ENCODE results near the gene ANO5.
"Not testable (repeated sequence)": the region's sequence is repeated elsewhere in the genome, so short reads cannot be mapped to it uniquely, and the experiment has no call there.

Gene ANO5

DNA sequence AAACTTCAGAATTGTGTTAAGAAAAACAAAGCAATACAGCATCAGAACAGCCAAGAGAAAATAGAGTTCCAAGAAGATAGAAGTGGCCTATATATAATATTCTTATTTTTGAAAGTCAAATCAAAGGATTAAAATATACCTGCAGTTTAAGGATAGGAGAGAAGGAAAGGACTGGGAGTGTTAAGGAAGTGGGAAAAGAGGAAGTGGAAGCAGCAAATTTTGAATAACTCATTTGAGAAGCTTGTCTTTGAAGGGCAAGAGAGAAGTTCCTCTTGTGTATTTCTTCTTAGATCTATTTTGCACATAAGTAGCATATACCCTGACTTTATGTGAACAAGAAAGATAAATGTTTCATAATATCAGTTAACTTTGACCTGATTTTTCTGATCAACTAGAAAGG is 82.7 kb downstream of the ANO5 start:
- peaks cover 6% of the 10 kb centered on the region for H3K4me1 Mint-ChIP-seq
- no peaks in the 10 kb centered on the region for H3K9me3 Mint-ChIP-seq
- no peaks in the 10 kb centered on the region for H3K27me3 Mint-ChIP-seq (ENCODE audit: low read depth)
- TF ChIP-seq, protein P1, sequence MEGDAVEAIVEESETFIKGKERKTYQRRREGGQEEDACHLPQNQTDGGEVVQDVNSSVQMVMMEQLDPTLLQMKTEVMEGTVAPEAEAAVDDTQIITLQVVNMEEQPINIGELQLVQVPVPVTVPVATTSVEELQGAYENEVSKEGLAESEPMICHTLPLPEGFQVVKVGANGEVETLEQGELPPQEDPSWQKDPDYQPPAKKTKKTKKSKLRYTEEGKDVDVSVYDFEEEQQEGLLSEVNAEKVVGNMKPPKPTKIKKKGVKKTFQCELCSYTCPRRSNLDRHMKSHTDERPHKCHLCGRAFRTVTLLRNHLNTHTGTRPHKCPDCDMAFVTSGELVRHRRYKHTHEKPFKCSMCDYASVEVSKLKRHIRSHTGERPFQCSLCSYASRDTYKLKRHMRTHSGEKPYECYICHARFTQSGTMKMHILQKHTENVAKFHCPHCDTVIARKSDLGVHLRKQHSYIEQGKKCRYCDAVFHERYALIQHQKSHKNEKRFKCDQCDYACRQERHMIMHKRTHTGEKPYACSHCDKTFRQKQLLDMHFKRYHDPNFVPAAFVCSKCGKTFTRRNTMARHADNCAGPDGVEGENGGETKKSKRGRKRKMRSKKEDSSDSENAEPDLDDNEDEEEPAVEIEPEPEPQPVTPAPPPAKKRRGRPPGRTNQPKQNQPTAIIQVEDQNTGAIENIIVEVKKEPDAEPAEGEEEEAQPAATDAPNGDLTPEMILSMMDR (IDR thresholded peaks at IDR 0.05; ENCODE audit: unreplicated experiment in 3 of 3): no peak
- no peaks in the 10 kb centered on the region for H3K36me3 Mint-ChIP-seq (ENCODE audit: low read depth)
- no peak overlapping the region for H3K27ac Mint-ChIP-seq
- no peak overlapping the region for H3K4me3 Mint-ChIP-seq

DNA sequence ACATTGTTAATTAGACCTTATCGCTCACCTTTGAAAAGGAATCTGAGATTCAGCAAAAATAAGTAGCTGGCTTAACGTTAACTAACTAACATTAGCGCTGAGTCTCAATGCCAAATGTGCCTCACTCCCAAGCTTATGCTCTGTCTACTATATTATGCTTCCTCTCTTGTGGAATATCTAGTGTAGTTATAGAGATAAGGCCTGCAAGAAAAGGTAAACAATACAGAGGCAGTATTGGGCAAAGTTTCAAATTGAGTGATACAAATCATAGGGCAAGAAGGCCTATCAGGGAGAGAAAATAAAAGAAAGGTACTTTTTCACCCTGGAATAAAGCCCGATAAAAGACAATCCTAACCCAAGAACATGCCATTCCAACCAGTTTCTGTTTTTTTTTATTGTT is 83.7 kb downstream of the ANO5 start:
- H3K27ac Mint-ChIP-seq: no peak overlapping the region
- H3K4me1 Mint-ChIP-seq: peaks cover 6% of the 10 kb centered on the region
- H3K9me3 Mint-ChIP-seq: no peaks in the 10 kb centered on the region
- TF ChIP-seq, protein P1 (IDR thresholded peaks at IDR 0.05; ENCODE audit: unreplicated experiment in 3 of 3): no peak
- H3K4me3 Mint-ChIP-seq: no peak overlapping the region
- H3K27me3 Mint-ChIP-seq (ENCODE audit: low read depth): no peaks in the 10 kb centered on the region
- H3K36me3 Mint-ChIP-seq (ENCODE audit: low read depth): no peaks in the 10 kb centered on the region

DNA sequence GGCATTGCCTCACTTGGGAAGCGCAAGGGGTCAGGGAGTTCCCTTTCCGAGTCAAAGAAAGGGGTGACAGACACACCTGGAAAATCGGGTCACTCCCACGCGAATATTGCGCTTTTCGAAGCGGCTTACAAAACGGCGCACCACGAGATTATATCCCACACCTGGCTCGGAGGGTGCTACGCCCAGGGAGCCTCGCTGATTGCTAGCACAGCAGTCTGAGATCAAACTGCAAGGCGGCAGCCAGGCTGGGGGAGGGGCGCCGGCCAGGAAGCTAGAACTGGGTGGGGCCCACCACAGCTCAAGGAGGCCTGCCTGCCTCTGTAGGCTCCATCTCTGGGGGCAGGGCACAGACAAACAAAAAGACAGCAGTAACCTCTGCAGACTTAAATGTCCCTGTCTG is 92.1 kb downstream of the ANO5 start:
- H3K9me3 Mint-ChIP-seq; H3K27ac Mint-ChIP-seq; H3K36me3 Mint-ChIP-seq (ENCODE audit: low read depth); H3K4me1 Mint-ChIP-seq; H3K27me3 Mint-ChIP-seq (ENCODE audit: low read depth); H3K4me3 Mint-ChIP-seq: not testable (repeated sequence)

DNA sequence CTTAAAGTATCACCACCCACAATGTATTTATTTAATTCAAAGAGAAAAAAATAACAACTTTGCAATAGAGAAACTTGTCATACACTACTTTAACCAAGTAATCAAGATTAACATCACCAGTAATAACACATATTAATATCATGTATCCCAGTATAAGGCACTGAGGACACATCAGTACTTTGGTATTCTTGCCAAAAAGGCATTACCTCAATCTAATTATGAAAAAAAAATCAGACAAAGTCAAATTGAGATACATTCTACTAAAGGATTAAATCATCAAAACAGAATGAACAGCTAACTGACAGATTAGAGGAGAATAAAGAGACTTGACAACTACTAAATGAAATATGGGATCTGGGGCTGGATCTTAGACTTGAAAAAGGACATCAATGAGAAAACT is 109.5 kb downstream of the ANO5 start:
- Mint-ChIP-seq H3K27ac (no peak overlapping the region), H3K4me1 (no peaks in the 10 kb centered on the region), H3K36me3 (ENCODE audit: low read depth) (no peaks in the 10 kb centered on the region), H3K4me3 (no peak overlapping the region), H3K27me3 (ENCODE audit: low read depth) (no peaks in the 10 kb centered on the region), H3K9me3 (no peaks in the 10 kb centered on the region)
- TF ChIP-seq, protein P1 (IDR thresholded peaks at IDR 0.05; ENCODE audit: unreplicated experiment in 3 of 3): no peak

DNA sequence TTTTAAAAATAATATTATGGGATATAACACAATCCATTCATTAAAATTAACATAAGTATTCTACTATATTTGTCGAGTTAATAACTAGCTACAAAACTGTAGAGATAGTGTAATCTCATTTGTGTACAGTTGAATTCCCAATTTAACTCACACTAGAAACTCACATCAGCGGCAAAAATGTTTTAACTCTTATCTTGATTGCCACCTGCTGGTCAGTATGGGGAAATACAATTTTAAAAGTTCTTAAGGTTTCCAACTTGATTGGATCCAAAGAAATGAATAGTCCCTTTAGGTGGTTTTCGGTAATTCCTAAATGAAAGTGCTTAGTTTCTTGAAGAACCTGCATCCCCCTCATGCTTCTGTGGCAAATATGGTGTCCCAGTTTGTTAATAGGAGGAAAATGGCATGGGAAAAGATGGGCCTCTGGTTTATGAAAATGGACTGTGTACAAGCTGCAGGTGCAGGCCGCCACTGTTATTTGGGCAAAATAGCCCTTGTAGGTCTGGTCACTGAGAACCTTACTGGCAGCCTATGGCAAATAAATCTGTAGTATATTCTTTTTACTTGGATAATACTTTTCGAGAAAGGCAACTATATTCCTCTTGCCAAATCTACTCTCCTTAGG is 111.6 kb downstream of the ANO5 start:
- Mint-ChIP-seq H3K9me3 (no peaks in the 10 kb centered on the region), H3K27ac (no peak overlapping the region), H3K27me3 (ENCODE audit: low read depth) (no peaks in the 10 kb centered on the region), H3K36me3 (ENCODE audit: low read depth) (no peaks in the 10 kb centered on the region), H3K4me1 (no peaks in the 10 kb centered on the region), H3K4me3 (no peak overlapping the region)
- TF ChIP-seq, protein P1 (IDR thresholded peaks at IDR 0.05; ENCODE audit: unreplicated experiment in 3 of 3): peak; percentile 45 to 73 (median 55)

DNA sequence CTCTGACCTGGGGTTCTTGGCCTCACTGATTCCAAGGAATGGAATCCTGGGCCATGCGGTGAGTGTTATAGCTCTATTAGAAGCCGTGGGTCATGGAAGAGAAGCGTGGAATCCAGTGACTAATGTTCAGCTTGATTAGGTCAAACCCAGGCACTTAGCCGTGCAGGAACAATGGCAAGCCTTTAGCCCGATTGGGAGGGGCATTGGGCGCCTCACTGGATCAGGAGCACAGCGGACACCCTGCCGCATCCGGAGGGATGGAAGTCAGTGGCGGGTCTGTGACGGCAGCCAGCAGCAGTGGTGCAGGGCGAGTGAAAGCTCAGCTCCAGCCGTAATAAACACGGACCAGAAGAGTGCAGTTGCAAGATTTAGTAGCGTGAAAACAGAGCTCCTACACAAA is 124.8 kb downstream of the ANO5 start:
- TF ChIP-seq, protein P1 (IDR thresholded peaks at IDR 0.05; ENCODE audit: unreplicated experiment in 3 of 3): no peak
- H3K9me3 Mint-ChIP-seq: no peaks in the 10 kb centered on the region

More for the DNA sequence above, 124.8 kb downstream of the ANO5 start:
- no peaks in the 10 kb centered on the region for H3K36me3 Mint-ChIP-seq (ENCODE audit: low read depth)
- H3K4me1 Mint-ChIP-seq: no peaks in the 10 kb centered on the region
- peaks cover 4% of the 10 kb centered on the region for H3K27me3 Mint-ChIP-seq (ENCODE audit: low read depth)
- no peak overlapping the region for H3K27ac Mint-ChIP-seq
- H3K4me3 Mint-ChIP-seq: no peak overlapping the region
